Hepatocyte (in vitro differentiated cells): ENCODE data around the gene RCOR2.
"Not testable (repeated sequence)": the region's sequence is repeated elsewhere in the genome, so short reads cannot be mapped to it uniquely, and the experiment has no call there.

ENCODE experiments used
- CTCF ChIP-seq: fragments of 200-600 bp; sonication (generic); IDR thresholded peaks from 2 replicates; pipeline ENCODE4 v1.5.1; 2016; ENCODE audit warnings: antibody characterized with exemption, mild to moderate bottlenecking; ENCODE audit not compliant: poor library complexity
- EZH2 ChIP-seq: fragments of 200-600 bp; sonication (generic); IDR thresholded peaks from 2 replicates; pipeline ENCODE4 v1.6.1; 2016; ENCODE audit warnings: antibody characterized with exemption, mild to moderate bottlenecking, borderline replicate concordance
- EZH2phosphoT487 ChIP-seq: fragments of 200-600 bp; sonication (generic); IDR thresholded peaks from one replicate; pipeline ENCODE4 v1.6.1; 2018; ENCODE audit warnings: antibody characterized with exemption, mild to moderate bottlenecking, low read depth, moderate library complexity; ENCODE audit not compliant: unreplicated experiment, severe bottlenecking

GRCh38 chr11:63963895-63964294 lies 46.9 kb upstream of the RCOR2 start:
- not testable (repeated sequence) for TF ChIP-seq CTCF, EZH2, EZH2phosphoT487
